HepG2 (cell line): ENCODE data around the gene HES1. TPM values are rescaled to one million over a fixed set of nuclear protein-coding genes. Genes with fewer than 3 reads are reported as not detected.

Experiments
- BRCA1 ChIP-seq: sonication (generic); formaldehyde crosslinking; IDR thresholded peaks from 2 replicates; pipeline ENCODE4 v1.4.0; 2020; ENCODE audit warnings: missing genetic modification reagents
- ELF4 ChIP-seq: sonication (generic); formaldehyde crosslinking; IDR thresholded peaks from 2 replicates; pipeline ENCODE4 v1.5.0; 2020; ENCODE audit warnings: missing genetic modification reagents, mild to moderate bottlenecking, moderate library complexity, borderline replicate concordance
- ELK4 ChIP-seq: sonication (generic); formaldehyde crosslinking; IDR thresholded peaks from 2 replicates; pipeline ENCODE4 v1.9.0; 2021; ENCODE audit warnings: missing genetic modification reagents, borderline replicate concordance
- FOXC1 ChIP-seq: sonication (generic); formaldehyde crosslinking; IDR thresholded peaks from 2 replicates; pipeline ENCODE4 v1.8.0; 2022; ENCODE audit warnings: mild to moderate bottlenecking, missing genetic modification reagents, borderline replicate concordance
- MIER3 ChIP-seq: IDR thresholded peaks from 2 replicates; pipeline ENCODE4 v1.6.1; 2016; ENCODE audit warnings: missing compliant biosample characterization, borderline replicate concordance
- REXO4 ChIP-seq: sonication (generic); formaldehyde crosslinking; IDR thresholded peaks from 2 replicates; pipeline ENCODE4 v1.8.0; 2022; ENCODE audit warnings: missing genetic modification reagents, mild to moderate bottlenecking, borderline replicate concordance
- RFXANK ChIP-seq: IDR thresholded peaks from 2 replicates; pipeline ENCODE4 v1.6.1; 2016
- SMARCC2 ChIP-seq: fragments of 450-650 bp; IDR thresholded peaks from 2 replicates; pipeline ENCODE4 v1.6.1; 2017; ENCODE audit warnings: antibody characterized with exemption, mild to moderate bottlenecking
- SP4 ChIP-seq: sonication (generic); formaldehyde crosslinking; IDR thresholded peaks from 2 replicates; pipeline ENCODE4 v1.8.1; 2023; ENCODE audit warnings: mild to moderate bottlenecking, missing genetic modification reagents
- ZBTB3 ChIP-seq: sonication (generic); formaldehyde crosslinking; IDR thresholded peaks from 2 replicates; pipeline ENCODE4 v1.4.0; 2020; ENCODE audit warnings: low read depth, mild to moderate bottlenecking, moderate library complexity, missing genetic modification reagents, borderline replicate concordance
- ZMAT3 ChIP-seq: sonication (generic); formaldehyde crosslinking; conservative IDR thresholded peaks from 2 replicates; pipeline ENCODE4 v1.7.0; 2021; ENCODE audit warnings: missing genetic modification reagents
- ZNF234 ChIP-seq: sonication (generic); formaldehyde crosslinking; conservative IDR thresholded peaks from 2 replicates; pipeline ENCODE4 v1.5.1; 2020; ENCODE audit warnings: mild to moderate bottlenecking, missing genetic modification reagents
- ZNF331 ChIP-seq: sonication (generic); formaldehyde crosslinking; IDR thresholded peaks from 2 replicates; pipeline ENCODE4 v1.4.0; 2020; ENCODE audit warnings: missing genetic modification reagents
- ZNF431 ChIP-seq: sonication (generic); formaldehyde crosslinking; IDR thresholded peaks from 2 replicates; pipeline ENCODE4 v1.9.0; 2022; ENCODE audit warnings: missing genetic modification reagents, low read depth, mild to moderate bottlenecking, borderline replicate concordance
- ZNF501 ChIP-seq: sonication (generic); formaldehyde crosslinking; IDR thresholded peaks from 2 replicates; pipeline ENCODE4 v1.5.1; 2020; ENCODE audit warnings: mild to moderate bottlenecking, moderate library complexity, missing genetic modification reagents
- ZNF747 ChIP-seq: sonication (generic); formaldehyde crosslinking; IDR thresholded peaks from 2 replicates; pipeline ENCODE4 v1.8.1; 2023; ENCODE audit warnings: missing genetic modification reagents, mild to moderate bottlenecking, borderline replicate concordance
- ZNF83 ChIP-seq: sonication (generic); formaldehyde crosslinking; IDR thresholded peaks from 2 replicates; pipeline ENCODE4 v1.4.0; 2020; ENCODE audit warnings: missing genetic modification reagents, mild to moderate bottlenecking, borderline replicate concordance
- polyA plus RNA-seq, 8 experiments: library from polyadenylated mRNA; depleted of rRNA in 3 of 8; stranded (reverse) in 7 of 8; unstranded in 1 of 8; fragments of >200 nt; fragmentation: Illumina TruSeq in 4 of 8; extraction: Trizol in 4 of 8; gene quantifications; 2 replicates each; pipeline versions ENCODE4 v1.2.1 to v1.2.3, GENCODE V29; 2011 to 2016; ENCODE audit warnings: low read depth in 4 of 8, missing spikeins in 1 of 8, mixed read lengths in 1 of 8; ENCODE audit not compliant: insufficient read depth in 1 of 8
- total RNA-seq, 5 experiments: library from RNA; depleted of rRNA; stranded (reverse); fragments of >200 nt; fragmentation: Illumina TruSeq; extraction: Trizol; gene quantifications; 2 replicates each; pipeline ENCODE4 v1.2.3, GENCODE V29; 2016; ENCODE audit warnings: low read depth in 1 of 5
- TF ChIP-seq, protein P1 (sequence below): IDR thresholded peaks from 2 replicates; pipeline ENCODE4 v1.6.1; 2012; ENCODE audit warnings: low read length, improper control_type of control experiment
- TF ChIP-seq, protein P2 (sequence below): fragments of 450-650 bp; IDR thresholded peaks from 2 replicates; pipeline ENCODE4 v1.6.1; 2016
- TF ChIP-seq, protein P3 (sequence below): sonication (generic); formaldehyde crosslinking; IDR thresholded peaks from 2 replicates; pipeline ENCODE4 v1.4.0; 2020; ENCODE audit warnings: missing genetic modification reagents
- TF ChIP-seq, protein P4 (sequence below): IDR thresholded peaks from 2 replicates; pipeline ENCODE4 v1.6.1; 2016; ENCODE audit warnings: missing compliant biosample characterization, missing genetic modification reagents, borderline replicate concordance

The HES1 gene
- total and polyA plus RNA-seq, 2 of the 13 experiments (the other 11 are each of a cell fraction or from before 2014, with no cell fraction given) = 15.4 to 19.8 TPM

DNA sequence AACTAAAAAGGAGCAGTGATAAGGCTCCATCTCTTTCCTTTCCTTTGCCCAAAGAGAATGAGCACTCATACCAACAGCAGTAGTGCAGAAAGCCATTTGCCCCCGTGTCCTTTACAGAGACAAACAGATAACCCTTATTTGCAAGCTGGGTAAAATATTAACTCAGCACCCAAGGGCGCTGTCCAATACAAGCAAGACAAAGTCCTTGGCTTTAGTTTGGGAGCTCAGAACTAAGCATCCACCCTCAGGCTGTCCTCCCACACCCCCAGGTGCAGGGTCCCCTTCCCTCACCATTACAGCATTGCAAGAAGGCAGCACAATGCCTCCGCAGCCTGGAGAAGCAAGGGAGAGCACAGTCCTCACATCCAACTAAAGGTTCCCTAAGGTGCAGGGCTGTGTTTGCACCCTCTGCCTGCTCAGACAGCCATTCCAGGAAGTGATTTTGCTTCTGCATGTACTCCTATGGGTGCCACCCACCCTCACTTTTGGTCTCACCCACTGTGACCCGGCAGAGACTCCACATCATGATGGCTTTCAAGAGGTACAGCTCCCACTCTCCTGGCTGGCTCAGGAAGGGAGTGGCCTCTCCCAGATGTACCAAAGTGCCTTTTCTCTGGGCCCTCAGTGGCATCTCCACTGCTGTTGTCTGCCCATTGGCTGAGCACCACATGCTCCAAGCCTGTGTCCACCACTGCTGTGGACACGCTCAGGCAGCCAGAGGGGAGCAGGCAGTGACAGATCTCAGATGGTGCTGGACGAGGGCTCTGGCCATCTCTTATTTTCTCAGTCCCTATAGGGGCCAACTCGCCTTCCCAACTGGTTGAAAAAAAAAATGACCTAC lies 34.1 kb upstream of the HES1 start (continued):
- TF ChIP-seq, protein P1, sequence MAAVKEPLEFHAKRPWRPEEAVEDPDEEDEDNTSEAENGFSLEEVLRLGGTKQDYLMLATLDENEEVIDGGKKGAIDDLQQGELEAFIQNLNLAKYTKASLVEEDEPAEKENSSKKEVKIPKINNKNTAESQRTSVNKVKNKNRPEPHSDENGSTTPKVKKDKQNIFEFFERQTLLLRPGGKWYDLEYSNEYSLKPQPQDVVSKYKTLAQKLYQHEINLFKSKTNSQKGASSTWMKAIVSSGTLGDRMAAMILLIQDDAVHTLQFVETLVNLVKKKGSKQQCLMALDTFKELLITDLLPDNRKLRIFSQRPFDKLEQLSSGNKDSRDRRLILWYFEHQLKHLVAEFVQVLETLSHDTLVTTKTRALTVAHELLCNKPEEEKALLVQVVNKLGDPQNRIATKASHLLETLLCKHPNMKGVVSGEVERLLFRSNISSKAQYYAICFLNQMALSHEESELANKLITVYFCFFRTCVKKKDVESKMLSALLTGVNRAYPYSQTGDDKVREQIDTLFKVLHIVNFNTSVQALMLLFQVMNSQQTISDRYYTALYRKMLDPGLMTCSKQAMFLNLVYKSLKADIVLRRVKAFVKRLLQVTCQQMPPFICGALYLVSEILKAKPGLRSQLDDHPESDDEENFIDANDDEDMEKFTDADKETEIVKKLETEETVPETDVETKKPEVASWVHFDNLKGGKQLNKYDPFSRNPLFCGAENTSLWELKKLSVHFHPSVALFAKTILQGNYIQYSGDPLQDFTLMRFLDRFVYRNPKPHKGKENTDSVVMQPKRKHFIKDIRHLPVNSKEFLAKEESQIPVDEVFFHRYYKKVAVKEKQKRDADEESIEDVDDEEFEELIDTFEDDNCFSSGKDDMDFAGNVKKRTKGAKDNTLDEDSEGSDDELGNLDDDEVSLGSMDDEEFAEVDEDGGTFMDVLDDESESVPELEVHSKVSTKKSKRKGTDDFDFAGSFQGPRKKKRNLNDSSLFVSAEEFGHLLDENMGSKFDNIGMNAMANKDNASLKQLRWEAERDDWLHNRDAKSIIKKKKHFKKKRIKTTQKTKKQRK = no peak
- TF ChIP-seq BRCA1 (no peak), ZNF747 (CRISPR knock-in tag) (peak; percentile 43; the same call in 1 of the 2 replicates), ZBTB3 (CRISPR knock-in tag) (no peak; the same call in 1 of the 2 replicates), ZNF501 (CRISPR knock-in tag) (0 out of 2 replicates have a peak, but pooled peaks have one; percentile 51), ZNF234 (CRISPR knock-in tag) (no peak), ZNF83 (CRISPR knock-in tag) (no peak), SMARCC2 (no peak), REXO4 (CRISPR knock-in tag) (no peak), FOXC1 (no peak), ZMAT3 (CRISPR knock-in tag) (0 out of 2 replicates have a peak, but pooled peaks have one; percentile 57), MIER3 (CRISPR knock-in tag) (peak; percentile 81; the same call in 1 of the 2 replicates), ZNF431 (no peak; the same call in 1 of the 2 replicates), ZNF331 (peak; percentile 73; the same call in 1 of the 2 replicates), SP4 (CRISPR knock-in tag) (no peak; the same call in 1 of the 2 replicates), ELF4 (CRISPR knock-in tag) (no peak), RFXANK (CRISPR knock-in tag) (no peak), ELK4 (no peak)
- TF ChIP-seq, protein P2, sequence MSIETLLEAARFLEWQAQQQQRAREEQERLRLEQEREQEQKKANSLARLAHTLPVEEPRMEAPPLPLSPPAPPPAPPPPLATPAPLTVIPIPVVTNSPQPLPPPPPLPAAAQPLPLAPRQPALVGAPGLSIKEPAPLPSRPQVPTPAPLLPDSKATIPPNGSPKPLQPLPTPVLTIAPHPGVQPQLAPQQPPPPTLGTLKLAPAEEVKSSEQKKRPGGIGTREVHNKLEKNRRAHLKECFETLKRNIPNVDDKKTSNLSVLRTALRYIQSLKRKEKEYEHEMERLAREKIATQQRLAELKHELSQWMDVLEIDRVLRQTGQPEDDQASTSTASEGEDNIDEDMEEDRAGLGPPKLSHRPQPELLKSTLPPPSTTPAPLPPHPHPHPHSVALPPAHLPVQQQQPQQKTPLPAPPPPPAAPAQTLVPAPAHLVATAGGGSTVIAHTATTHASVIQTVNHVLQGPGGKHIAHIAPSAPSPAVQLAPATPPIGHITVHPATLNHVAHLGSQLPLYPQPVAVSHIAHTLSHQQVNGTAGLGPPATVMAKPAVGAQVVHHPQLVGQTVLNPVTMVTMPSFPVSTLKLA = no peak
- TF ChIP-seq, protein P3, sequence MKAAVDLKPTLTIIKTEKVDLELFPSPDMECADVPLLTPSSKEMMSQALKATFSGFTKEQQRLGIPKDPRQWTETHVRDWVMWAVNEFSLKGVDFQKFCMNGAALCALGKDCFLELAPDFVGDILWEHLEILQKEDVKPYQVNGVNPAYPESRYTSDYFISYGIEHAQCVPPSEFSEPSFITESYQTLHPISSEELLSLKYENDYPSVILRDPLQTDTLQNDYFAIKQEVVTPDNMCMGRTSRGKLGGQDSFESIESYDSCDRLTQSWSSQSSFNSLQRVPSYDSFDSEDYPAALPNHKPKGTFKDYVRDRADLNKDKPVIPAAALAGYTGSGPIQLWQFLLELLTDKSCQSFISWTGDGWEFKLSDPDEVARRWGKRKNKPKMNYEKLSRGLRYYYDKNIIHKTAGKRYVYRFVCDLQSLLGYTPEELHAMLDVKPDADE (CRISPR knock-in tag) = no peak
- TF ChIP-seq, protein P4, sequence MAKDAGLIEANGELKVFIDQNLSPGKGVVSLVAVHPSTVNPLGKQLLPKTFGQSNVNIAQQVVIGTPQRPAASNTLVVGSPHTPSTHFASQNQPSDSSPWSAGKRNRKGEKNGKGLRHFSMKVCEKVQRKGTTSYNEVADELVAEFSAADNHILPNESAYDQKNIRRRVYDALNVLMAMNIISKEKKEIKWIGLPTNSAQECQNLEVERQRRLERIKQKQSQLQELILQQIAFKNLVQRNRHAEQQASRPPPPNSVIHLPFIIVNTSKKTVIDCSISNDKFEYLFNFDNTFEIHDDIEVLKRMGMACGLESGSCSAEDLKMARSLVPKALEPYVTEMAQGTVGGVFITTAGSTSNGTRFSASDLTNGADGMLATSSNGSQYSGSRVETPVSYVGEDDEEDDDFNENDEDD (CRISPR knock-in tag) = no peak
